Activated T-cell treated with anti-CD3 and anti-CD28 coated beads, Interleukin-2, amount 50 U/mL, for 4 hours (primary cell): ENCODE results near the gene WDR33. TPM values are rescaled to one million over a fixed set of nuclear protein-coding genes. Genes with fewer than 3 reads are reported as not detected.
"Not testable (repeated sequence)": the region's sequence is repeated elsewhere in the genome, so short reads cannot be mapped to it uniquely, and the experiment has no call there.

Source experiments
- ATAC-seq, 2 donors: fragments of 200-7000 bp; cut with Tn5 transposase; one replicate each; pipeline ENCODE4 v1.10.0; 2021
- DNase-seq: peaks from one replicate; pipeline ENCODE4 v3.0.0-alpha.2; 2020
- H3K27me3 Mint-ChIP-seq: one replicate; pipeline ENCODE4 v1.8.0; 2021; ENCODE audit warnings: low read depth, mixed read lengths
- H3K36me3 Mint-ChIP-seq: one replicate; pipeline ENCODE4 v1.8.0; 2022; ENCODE audit warnings: mixed read lengths; ENCODE audit not compliant: insufficient read depth
- H3K4me1 Mint-ChIP-seq: one replicate; pipeline ENCODE4 v1.8.0; 2021; ENCODE audit warnings: low read depth, mixed read lengths
- H3K4me3 Mint-ChIP-seq: one replicate; pipeline ENCODE4 v1.8.0; 2021; ENCODE audit warnings: mild to moderate bottlenecking, moderate library complexity, mixed read lengths
- H3K9me3 Mint-ChIP-seq: one replicate; pipeline ENCODE4 v1.8.0; 2021; ENCODE audit warnings: mixed read lengths
- total RNA-seq, 3 donors: library from RNA; stranded (reverse); gene quantifications; one replicate each; pipeline ENCODE4 v1.2.1, GENCODE V29; 2021

Gene WDR33
- total RNA-seq, 3 donors from 2014 or later = 71.8 to 79.9 (median 72.8) TPM

DNA sequence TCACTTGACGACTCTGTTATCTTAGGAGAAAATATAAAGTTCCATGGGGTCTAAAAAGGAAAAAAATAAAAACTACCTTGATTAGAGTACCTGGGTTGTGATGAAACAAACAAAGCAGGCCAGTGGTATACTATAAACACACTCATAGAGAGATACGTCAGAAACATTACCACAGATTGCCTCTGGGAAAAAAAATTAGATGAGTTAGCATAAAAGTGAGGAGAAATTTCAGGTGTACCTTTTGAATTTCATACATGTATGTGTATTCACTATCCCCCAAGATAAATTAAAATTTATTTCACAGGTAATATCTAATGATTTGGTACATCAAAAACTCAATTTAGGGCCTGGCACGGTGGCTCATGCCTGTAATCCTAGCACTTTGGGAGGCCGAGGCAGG lies 18.2 kb downstream of the WDR33 start:
- DNase-seq (no peak), ATAC-seq (no peak)
- Mint-ChIP-seq H3K9me3 (no peaks in the 10 kb centered on the region), H3K27me3 (no peaks in the 10 kb centered on the region), H3K4me1 (peaks cover 43% of the 10 kb centered on the region), H3K36me3 (peaks cover 12% of the 10 kb centered on the region), H3K4me3 (no peak overlapping the region)

DNA sequence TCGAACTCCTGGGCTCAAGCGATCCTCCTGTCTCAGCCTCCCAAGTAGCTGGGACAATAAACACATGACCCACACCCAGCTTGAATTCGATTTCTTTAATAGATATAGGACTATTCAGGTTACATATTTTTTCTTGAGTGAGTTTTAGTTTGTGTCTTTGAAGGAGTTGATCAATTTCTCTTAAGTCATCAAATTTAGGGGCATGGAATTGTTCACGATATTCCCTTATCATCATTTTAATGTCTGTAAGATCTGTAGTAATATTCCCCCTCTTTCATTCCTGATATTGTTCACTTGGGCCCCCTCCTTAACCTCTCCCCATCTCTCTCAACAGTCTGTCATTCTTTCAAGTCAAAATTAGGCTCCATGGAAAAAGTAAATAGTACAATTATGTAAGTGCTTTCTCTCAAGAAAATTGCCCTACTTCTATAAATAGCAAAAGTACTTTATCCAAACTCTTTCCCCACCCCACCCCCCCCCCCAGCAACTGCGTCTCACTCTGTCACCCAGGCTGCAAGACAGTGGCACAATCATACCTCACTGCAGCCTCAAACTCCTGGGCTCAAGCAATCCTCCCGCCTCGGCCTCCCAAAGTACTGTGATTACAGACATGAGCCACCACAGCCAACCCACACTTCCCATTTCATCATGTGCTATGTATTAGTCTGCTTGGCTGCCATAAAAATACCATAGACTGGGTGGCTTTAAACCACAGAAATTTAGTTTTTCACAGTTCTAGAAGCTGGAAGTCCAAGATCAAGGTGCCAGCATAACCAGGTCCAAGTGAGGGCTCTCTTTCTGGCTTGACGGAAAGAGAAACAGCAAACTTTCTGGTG lies 20.1 kb downstream of the WDR33 start:
- H3K27me3 Mint-ChIP-seq = no peaks in the 10 kb centered on the region

DNA sequence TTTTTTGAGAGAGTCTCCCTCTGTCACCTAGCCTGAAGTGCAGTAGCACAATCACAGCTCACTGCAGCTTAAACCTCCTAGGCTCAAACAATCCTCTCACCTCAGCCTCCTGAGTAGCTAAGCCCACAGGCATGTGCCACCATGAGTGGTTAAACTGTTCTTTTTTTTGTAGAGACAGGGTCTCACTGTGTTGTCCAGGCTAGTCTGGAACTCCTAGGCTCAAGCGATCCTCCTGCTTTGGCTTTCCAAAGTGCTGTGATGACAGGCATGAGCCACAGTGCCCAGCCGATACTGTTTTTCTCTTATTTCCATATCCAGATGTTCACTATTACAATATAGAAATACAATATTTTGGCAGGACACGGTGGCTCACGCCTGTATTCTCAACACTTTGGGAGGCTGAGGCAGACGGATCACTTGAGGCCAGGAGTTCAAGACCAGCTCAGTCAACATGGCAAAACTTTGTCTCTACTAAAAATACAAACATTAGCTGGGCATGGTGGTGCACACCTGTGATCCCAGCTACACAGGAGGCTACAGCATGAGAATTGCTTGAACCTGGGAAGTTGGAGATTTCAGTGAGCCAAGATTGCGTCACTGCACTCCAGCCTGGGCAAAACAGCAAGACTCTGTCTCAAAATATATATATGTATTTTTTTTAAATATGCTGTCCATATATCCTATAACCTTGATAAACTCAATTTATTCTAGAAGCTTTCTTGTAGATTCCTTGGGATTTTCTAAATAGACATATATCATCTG lies 24.7 kb downstream of the WDR33 start:
- no peaks in the 10 kb centered on the region for H3K27me3 Mint-ChIP-seq
- H3K4me3 Mint-ChIP-seq = no peak overlapping the region
- no peaks in the 10 kb centered on the region for H3K9me3 Mint-ChIP-seq
- DNase-seq (no peak), ATAC-seq (no peak)
- peaks cover 6% of the 10 kb centered on the region for H3K36me3 Mint-ChIP-seq
- peaks cover 17% of the 10 kb centered on the region for H3K4me1 Mint-ChIP-seq

More for the DNA sequence above, 20.1 kb downstream of the WDR33 start:
- ATAC-seq (no peak), DNase-seq (no peak)
- H3K4me1 Mint-ChIP-seq = peaks cover 26% of the 10 kb centered on the region
- no peak overlapping the region for H3K4me3 Mint-ChIP-seq
- H3K9me3 Mint-ChIP-seq = no peaks in the 10 kb centered on the region
- peaks cover 6% of the 10 kb centered on the region for H3K36me3 Mint-ChIP-seq

DNA sequence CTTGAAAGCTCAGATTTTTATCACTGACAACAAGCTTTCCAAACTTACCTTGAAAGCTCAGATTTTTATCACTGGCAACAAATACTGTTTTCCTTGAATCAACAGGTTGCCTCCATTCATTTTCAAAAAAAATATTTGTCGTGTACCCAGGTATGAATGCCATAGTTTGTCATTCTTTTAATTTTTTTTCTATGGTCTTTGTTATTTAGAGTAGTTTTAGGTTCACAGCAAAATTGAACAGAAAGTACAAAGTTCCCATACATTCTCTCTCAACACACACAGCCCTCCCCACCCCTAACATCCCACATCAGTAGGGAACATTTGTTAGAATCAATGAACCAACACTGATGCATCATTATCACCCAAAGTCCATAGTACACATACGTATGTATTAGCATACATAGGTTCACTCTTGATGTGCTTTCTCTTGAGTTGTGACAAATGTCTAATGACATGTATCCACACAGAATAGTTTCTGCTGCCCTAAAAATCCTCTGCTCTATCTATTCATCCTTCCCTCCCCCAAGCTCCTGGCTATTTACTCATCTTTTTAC lies 25.9 kb downstream of the WDR33 start:
- H3K4me1 Mint-ChIP-seq = peaks cover 18% of the 10 kb centered on the region
- no peaks in the 10 kb centered on the region for H3K9me3 Mint-ChIP-seq
- no peak for ATAC-seq
- no peaks in the 10 kb centered on the region for H3K27me3 Mint-ChIP-seq
- H3K36me3 Mint-ChIP-seq = peaks cover 4% of the 10 kb centered on the region
- DNase-seq = no peak
- H3K4me3 Mint-ChIP-seq = no peak overlapping the region

DNA sequence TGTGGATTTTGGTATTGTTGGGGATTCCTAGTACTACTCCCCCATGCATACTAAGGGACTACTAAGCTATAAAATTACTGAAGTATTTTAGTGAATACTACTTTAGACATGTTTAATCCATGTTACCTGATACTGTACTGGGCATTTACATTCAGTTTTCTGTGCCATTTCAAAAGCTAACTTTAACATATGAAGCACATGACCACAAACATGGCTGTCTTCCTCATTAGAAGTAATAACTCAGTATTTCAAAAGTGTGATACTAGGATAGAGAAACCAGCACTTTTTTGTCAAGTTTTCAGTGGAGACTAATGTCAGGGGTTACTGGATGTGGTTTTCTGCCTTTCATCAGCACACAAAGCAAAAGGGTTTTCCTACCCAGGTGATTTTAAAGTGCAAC lies 27.9 kb downstream of the WDR33 start:
- H3K27me3 Mint-ChIP-seq = no peaks in the 10 kb centered on the region
- no peaks in the 10 kb centered on the region for H3K9me3 Mint-ChIP-seq
- no peak overlapping the region for H3K4me3 Mint-ChIP-seq
- H3K36me3 Mint-ChIP-seq = peaks cover 6% of the 10 kb centered on the region
- H3K4me1 Mint-ChIP-seq = peaks cover 29% of the 10 kb centered on the region
- DNase-seq = no peak
- ATAC-seq = no peak

DNA sequence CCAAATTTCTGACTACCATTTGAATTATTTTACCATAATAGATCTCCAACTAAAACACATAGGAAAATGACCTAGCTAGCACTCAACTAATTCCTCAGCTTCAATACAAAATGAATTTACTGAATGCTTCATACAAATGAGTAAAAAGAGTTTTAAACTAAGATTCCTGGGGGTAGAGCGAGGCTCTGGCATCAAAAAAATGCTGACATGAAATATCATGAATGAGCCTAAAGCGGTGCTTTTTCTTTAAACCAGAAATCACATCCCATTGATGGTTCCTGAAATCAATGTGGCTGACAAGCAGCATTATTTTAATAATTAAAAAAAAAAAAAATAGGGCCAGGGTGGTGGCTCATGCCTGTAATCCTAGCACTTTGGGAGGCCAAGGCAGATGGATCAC lies 32.1 kb downstream of the WDR33 start:
- Mint-ChIP-seq H3K27me3 (no peaks in the 10 kb centered on the region), H3K9me3 (no peaks in the 10 kb centered on the region), H3K4me3 (no peak overlapping the region), H3K4me1 (peaks cover 49% of the 10 kb centered on the region), H3K36me3 (peaks cover 2% of the 10 kb centered on the region)
- no peak for ATAC-seq
- DNase-seq = no peak

DNA sequence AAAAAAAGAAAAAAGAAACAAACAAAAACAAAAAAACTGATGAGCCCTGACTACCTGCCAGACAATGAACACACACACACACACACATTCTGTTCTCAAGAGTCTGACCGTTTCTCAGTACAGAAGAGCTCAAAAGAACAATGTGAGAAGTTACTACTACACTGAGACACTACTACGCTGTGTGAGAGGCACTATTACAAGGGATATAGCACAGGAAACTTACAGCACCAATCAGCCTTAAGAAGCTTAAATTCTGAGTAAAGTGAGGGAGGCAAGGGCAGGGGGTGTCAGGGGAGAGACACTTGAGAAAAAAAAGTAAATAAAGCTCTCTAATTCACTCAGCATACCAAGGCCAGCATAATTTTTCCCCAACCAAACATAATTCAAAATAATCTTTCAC lies 32.5 kb downstream of the WDR33 start:
- H3K4me3 Mint-ChIP-seq = no peak overlapping the region
- H3K27me3 Mint-ChIP-seq = no peaks in the 10 kb centered on the region
- peaks cover 49% of the 10 kb centered on the region for H3K4me1 Mint-ChIP-seq
- no peak for DNase-seq
- H3K36me3 Mint-ChIP-seq = peaks cover 2% of the 10 kb centered on the region
- no peaks in the 10 kb centered on the region for H3K9me3 Mint-ChIP-seq
- ATAC-seq = no peak

DNA sequence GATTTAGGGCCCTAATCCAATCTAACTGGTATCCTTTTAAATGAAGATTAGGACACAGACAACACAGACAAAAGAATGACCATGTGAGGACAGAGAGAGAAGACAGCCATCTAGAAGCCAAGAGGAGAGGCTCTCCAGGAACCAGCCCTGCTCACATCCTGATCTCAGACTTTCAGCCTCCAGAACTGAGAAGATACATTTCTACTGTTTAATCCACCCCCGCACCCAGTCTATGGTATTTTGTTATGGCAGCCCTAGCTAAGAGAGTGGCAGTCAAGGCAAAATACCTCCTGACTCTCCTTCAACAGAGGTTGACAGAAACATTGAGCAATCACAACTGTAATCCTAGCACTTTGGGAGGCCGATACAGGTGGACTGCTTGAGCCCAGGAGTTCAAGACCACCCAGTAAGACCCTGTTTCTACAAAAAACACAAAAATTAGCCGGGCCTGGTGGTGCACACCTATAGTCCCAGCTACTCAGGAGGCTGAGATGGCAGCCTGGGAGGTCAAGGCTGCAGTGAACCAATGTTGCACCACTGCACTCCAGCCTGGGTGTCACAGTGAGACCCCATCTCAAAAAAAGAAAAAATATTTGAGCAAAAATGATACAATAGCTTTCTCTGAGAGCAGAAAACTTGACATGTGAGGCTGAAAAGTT lies 34.7 kb downstream of the WDR33 start:
- Mint-ChIP-seq H3K4me1 (peaks cover 46% of the 10 kb centered on the region), H3K27me3 (no peaks in the 10 kb centered on the region), H3K4me3 (no peak overlapping the region), H3K9me3 (no peaks in the 10 kb centered on the region), H3K36me3 (peaks cover 4% of the 10 kb centered on the region)
- ATAC-seq (no peak), DNase-seq (no peak)

DNA sequence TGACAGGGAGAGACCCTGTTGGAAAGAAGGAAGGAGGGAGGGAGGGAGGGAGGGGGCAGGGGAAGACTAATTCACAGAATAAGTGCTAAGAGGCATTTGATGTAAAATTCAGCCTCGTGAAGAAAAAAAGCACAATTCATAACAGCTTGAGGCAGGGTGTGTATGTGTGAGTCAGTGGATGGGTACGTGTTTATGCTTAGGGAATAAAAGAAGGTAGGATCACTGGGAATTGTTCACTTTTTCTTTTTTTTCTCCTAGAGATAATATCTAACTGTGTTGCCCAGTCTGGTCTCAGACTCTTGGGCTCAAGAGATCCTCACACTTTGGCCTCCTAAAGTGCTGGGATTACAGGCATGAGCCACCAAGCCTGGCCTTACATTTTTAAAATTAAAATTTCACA lies 39.2 kb downstream of the WDR33 start:
- H3K9me3 Mint-ChIP-seq = no peaks in the 10 kb centered on the region
- H3K27me3 Mint-ChIP-seq = no peaks in the 10 kb centered on the region
- H3K4me3 Mint-ChIP-seq = no peak overlapping the region
- no peak for ATAC-seq
- no peak for DNase-seq
- peaks cover 24% of the 10 kb centered on the region for H3K4me1 Mint-ChIP-seq
- H3K36me3 Mint-ChIP-seq = peaks cover 17% of the 10 kb centered on the region

DNA sequence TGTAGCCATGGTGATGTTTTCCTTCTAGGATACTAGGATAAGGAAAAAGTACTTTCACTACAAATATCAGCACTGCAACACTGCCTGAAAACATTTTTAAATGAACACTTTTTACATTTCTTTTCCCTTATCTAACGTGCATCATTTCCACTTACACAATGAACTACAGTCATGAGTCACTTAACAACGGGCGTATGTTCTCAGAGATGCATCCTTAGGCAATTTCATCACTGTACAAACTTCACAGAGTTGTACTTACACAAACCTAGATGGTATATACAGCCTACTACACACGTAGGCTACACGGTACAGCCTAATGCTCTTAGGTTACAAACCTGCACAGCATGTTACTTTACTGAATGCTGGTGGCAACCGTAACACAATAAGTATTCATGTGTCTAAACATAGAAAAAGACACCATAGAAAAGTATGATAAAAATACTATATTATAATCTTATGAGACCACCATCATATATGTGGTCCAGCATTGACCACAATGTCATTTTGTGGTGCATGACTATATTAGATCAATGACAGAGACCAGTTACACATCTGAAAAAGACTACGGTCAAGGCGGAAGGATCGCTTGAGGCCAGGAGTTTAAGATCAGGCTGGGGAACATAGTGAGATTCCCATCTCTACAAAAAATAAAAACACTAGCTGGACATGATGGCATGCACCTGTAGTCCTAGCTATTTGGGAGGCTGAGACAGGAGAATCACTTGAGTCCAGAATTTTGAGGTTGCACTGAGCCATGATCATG lies 39.8 kb downstream of the WDR33 start:
- H3K4me3 Mint-ChIP-seq = no peak overlapping the region
- ATAC-seq = no peak
- H3K27me3 Mint-ChIP-seq = no peaks in the 10 kb centered on the region
- H3K36me3 Mint-ChIP-seq = peaks cover 17% of the 10 kb centered on the region
- no peak for DNase-seq
- H3K9me3 Mint-ChIP-seq = no peaks in the 10 kb centered on the region
- H3K4me1 Mint-ChIP-seq = peaks cover 18% of the 10 kb centered on the region

DNA sequence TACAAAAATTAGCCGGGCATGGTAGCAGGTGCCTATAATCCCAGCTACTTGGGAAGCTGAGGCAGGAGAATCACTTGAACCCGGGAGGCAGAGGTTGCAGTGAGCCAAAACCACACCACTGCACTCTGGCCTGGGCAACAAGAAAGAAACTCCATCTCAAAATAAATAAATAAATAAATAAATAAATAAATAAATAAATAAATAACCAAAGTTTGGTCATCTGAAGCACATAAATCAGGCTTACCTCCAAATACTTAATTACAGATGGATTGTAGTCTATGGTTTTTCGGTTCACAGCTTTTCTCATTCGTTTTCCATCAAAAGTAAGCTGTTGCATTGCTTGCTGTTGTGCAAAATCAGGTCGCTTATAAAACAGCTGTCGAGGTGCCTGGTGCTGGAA lies 40.4 kb downstream of the WDR33 start:
- H3K4me3 Mint-ChIP-seq, H3K9me3 Mint-ChIP-seq: not testable (repeated sequence)
- peaks cover 17% of the 10 kb centered on the region for H3K36me3 Mint-ChIP-seq

DNA sequence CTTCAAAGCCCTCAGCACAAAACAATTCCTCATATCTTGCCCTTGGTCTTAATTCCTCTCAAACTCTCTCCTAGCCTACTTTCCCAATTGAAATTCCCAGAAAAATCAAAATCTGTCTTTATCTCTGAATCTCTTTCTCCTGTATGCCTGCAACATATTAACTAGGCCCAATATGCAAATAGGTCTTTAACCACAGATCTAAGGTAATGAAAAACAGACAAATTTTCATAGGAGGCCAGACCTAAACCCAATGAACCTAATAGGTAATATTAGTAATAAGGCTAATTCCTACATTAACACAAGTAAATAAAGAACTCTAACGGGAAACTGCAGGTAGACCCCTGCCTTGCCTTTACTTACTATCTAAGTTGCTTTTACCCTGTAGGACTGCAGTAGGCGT lies 41.4 kb downstream of the WDR33 start:
- no peak for DNase-seq
- H3K36me3 Mint-ChIP-seq = peaks cover 25% of the 10 kb centered on the region
- no peaks in the 10 kb centered on the region for H3K27me3 Mint-ChIP-seq
- no peaks in the 10 kb centered on the region for H3K9me3 Mint-ChIP-seq
- H3K4me1 Mint-ChIP-seq = peaks cover 8% of the 10 kb centered on the region
- no peak overlapping the region for H3K4me3 Mint-ChIP-seq
- ATAC-seq = no peak

More for the DNA sequence above, 40.4 kb downstream of the WDR33 start:
- H3K27me3 Mint-ChIP-seq, ATAC-seq, DNase-seq: not testable (repeated sequence)
- peaks cover 12% of the 10 kb centered on the region for H3K4me1 Mint-ChIP-seq

DNA sequence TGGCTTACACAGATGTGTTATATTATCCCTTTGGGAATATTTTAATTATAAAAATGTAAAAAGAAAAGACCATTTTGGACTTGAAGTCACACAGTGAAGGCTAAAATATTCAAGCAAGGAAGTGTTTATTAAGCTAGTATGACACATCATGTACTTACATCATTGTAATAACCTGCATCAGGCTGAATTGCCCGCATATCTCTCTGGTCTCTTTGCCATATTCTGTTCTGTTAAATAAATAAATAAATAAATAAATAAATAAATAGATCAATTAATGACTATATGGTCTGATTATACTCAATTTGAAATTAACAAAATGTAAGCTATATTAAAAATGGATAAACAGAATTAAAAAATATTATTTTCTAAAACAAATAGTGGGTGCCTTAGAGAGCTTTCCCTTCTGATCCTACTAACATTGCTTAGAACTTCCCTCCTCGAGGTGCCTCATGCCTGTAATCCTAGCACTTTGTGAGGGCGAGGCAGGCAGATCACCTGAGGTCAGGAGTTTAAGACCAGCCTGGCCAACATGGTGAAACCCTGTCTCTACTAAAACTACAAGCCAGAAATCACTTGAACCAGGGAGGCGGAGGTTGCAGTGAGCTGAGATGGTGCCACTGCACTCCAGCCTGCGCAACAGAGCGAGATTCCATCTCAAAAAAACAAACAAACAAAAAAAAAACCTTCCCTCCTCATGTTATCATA lies 42.0 kb downstream of the WDR33 start:
- no peaks in the 10 kb centered on the region for H3K27me3 Mint-ChIP-seq
- H3K36me3 Mint-ChIP-seq = peaks cover 28% of the 10 kb centered on the region
- H3K9me3 Mint-ChIP-seq = no peaks in the 10 kb centered on the region
- no peak overlapping the region for H3K4me3 Mint-ChIP-seq
- ATAC-seq (no peak), DNase-seq (no peak)
- peaks cover 10% of the 10 kb centered on the region for H3K4me1 Mint-ChIP-seq
